IPS-18a (cell line): Measurements from ENCODE around the gene OR10H3.

ENCODE experiments used
- H3K27ac ChIP-seq: one replicate; pipeline ENCODE4 v1.5.1; 2013; ENCODE audit warnings: low read length
- H3K27me3 ChIP-seq: one replicate; pipeline ENCODE4 v1.6.1; 2013; ENCODE audit warnings: mild to moderate bottlenecking, low read length; ENCODE audit not compliant: control insufficient read depth, insufficient read depth
- H3K36me3 ChIP-seq: one replicate; pipeline ENCODE4 v1.6.1; 2013; ENCODE audit warnings: low read depth, low read length; ENCODE audit not compliant: control insufficient read depth
- H3K4me1 ChIP-seq: one replicate; pipeline ENCODE4 v1.6.1; 2013; ENCODE audit warnings: low read depth, low read length; ENCODE audit not compliant: control insufficient read depth
- H3K4me3 ChIP-seq: one replicate; pipeline ENCODE4 v1.5.1; 2013; ENCODE audit warnings: low read length
- H3K9ac ChIP-seq: one replicate; pipeline ENCODE4 v1.6.1; 2013; ENCODE audit warnings: mild to moderate bottlenecking, low read length, moderate library complexity
- H3K9me3 ChIP-seq: one replicate; pipeline ENCODE4 v1.6.1; 2013; ENCODE audit warnings: low read depth, low read length; ENCODE audit not compliant: control insufficient read depth

OR10H3 gene, protein sequence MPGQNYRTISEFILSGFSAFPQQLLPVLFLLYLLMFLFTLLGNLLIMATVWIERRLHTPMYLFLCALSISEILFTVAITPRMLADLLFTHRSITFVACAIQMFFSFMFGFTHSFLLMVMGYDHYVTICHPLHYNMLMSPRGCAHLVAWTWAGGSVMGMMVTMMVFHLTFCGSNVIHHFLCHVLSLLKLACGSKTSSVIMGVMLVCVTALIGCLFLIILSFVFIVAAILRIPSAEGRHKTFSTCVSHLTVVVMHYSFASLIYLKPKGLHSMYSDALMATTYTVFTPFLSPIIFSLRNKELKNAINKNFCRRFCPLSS

DNA sequence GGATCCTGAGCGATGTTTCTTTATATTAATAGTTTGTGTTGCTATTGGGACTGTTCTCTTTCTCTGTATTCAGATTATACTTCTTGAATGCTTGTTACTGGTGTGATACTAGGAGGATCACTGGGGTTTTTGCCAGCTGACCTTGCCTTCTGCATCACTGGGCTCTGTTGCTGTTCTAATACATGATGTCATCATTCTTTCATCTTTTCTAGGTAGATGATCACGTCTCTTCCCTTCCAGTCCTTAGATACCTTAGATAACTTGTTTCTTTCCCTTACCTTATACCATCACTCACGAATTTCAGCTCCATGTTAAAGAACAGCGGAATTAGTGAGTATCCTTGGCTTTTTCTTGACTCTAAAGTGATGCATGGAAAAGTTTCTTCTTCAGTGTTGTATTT is at the start of gene OR10H3:
Gene OR10H3, plus strand, starts transcription at position 264 of the 400 bp plus-strand sequence. CDS start 3,408 bp downstream, outside the sequence.
- Histone ChIP-seq H3K27ac (no peak within 1 kb of the TSS), H3K4me1 (no peaks in the 10 kb centered on the region), H3K4me3 (no peak within 1 kb of the TSS), H3K27me3 (no peaks in the 10 kb centered on the region), H3K9me3 (peaks cover 61% of the 10 kb centered on the region), H3K36me3 (no peaks in the 10 kb centered on the region), H3K9ac (no peak within 1 kb of the TSS)

DNA sequence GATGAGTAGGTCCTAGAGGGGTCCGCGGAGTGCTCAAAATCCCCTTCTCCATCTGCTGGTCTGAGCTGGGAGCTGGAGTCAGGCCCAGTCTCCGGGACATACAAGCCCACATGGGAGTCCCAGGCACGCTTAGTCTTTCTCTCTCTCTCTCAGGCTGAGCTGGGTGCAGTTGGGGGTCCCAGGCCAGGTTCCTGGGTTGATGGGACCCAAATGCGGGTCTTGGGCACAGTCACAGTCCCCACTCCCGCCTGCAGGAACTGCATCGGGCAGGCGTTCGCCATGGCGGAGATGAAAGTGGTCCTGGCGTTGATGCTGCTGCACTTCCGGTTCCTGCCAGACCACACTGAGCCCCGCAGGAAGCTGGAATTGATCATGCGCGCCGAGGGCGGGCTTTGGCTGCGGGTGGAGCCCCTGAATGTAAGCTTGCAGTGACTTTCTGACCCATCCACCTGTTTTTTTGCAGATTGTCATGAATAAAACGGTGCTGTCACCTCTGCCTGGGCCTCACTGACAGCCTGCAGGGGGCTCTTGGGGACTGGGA is 41.1 kb upstream of the OR10H3 start:
- H3K4me3 ChIP-seq = no peak overlapping the region
- H3K9me3 ChIP-seq = peaks cover 42% of the 10 kb centered on the region
- H3K27me3 ChIP-seq = no peaks in the 10 kb centered on the region
- no peaks in the 10 kb centered on the region for H3K4me1 ChIP-seq
- no peak overlapping the region for H3K27ac ChIP-seq
- no peaks in the 10 kb centered on the region for H3K36me3 ChIP-seq
- H3K9ac ChIP-seq = no peak overlapping the region

DNA sequence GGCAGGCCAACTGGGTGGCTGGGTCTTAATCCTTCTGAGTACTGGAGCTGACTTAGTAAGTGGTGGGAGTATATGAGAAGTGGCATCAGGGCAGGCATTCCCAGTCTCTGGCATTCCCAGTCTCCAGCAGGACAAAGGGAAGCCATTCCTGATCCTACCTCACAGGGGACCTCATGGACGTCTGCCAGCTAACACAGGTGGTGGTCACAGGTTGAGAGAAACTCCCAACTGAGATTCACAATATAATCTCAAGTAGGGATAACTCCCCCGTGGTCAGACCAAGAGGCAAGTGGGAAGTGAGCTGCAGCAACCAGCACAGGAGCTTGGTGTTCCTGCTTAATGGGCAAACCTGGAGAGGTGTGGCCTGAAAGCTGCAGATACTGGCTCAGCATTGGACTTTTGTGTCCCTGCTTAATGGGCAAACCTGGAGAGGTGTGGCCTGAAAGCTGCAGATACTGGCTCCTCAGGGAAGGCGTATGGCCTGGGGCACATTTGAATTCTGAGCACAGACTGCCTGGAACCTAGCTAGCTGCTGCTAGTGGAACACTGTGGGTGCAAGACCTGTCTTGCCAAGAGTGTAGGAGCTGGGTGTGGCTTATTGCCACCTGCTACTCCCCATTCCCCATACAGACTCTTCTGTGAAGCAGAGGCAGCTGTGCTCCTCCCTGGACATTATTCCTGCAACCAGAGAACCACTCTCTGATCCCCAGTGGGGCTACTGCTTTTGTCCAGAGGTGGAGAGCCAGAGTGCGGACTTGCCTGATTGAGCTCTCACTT is 35.8 kb upstream of the OR10H3 start:
- Histone ChIP-seq H3K9me3 (peaks cover 51% of the 10 kb centered on the region), H3K9ac (no peak overlapping the region), H3K4me1 (no peaks in the 10 kb centered on the region), H3K27me3 (no peaks in the 10 kb centered on the region), H3K36me3 (no peaks in the 10 kb centered on the region), H3K4me3 (no peak overlapping the region), H3K27ac (no peak overlapping the region)

DNA sequence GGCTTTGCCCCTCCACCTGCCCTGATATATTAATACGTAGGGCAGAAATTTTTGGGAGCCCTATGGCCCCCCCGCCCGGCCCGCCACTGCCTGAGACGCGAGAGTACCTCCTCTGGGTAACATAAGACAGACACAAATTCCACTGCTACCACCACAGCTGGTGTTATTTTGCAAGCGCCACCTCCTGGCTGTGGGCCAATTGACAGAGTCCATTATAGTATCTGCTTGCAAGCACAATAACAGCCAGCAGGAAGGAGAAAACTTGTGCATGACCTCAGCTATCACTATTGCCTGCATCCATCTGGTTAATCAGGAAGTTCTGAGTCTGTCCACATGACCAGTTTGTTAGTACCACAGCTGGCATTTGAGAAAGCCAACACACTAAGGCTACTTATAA is 35.3 kb upstream of the OR10H3 start:
- Histone ChIP-seq H3K36me3 (no peaks in the 10 kb centered on the region), H3K4me3 (no peak overlapping the region), H3K27ac (no peak overlapping the region), H3K27me3 (no peaks in the 10 kb centered on the region), H3K9me3 (peaks cover 48% of the 10 kb centered on the region), H3K9ac (no peak overlapping the region), H3K4me1 (no peaks in the 10 kb centered on the region)

DNA sequence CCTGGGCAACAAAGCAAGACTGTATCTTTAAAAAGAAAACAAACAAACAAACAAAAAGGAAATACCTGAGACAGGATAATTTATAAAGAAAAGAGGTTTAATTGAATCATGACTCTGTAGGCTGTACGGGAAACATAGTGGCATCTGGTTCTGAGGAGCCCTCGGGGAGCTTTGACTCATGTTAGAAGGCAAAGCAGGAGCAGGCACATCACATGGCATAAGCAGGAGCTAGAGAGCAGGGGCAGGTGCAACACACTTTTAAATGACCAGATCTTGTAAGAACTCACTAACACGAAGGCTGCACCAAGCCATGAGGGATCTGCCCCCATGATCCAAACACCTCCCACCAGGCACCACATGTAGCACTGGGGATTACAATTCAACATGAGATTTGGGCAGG is 23.1 kb upstream of the OR10H3 start:
- Histone ChIP-seq H3K9me3 (peaks cover 67% of the 10 kb centered on the region), H3K36me3 (no peaks in the 10 kb centered on the region), H3K9ac (no peak overlapping the region), H3K4me3 (no peak overlapping the region), H3K27ac (no peak overlapping the region), H3K4me1 (no peaks in the 10 kb centered on the region), H3K27me3 (no peaks in the 10 kb centered on the region)

DNA sequence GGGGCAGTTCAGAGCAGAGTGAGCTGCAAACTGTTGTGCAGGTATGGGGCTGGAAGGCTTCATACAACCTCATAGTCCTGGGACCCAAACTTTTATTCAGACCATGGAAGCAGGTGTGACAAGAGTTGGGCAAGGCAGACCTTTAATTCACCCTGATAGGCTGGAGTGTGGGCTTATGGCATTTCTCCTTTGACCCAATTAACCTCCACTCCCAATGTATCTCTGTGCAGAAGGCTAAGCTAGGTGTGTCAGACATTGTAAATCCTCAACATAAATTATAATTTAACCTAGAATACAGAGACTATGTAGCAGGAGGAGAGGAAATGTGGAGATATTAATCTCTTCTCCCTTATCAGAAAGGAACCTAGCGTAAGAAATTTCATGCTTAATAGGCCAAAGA is 22.1 kb upstream of the OR10H3 start:
- no peak overlapping the region for H3K9ac ChIP-seq
- peaks cover 74% of the 10 kb centered on the region for H3K9me3 ChIP-seq
- no peaks in the 10 kb centered on the region for H3K36me3 ChIP-seq
- H3K27me3 ChIP-seq = no peaks in the 10 kb centered on the region
- H3K4me3 ChIP-seq = no peak overlapping the region
- H3K27ac ChIP-seq = no peak overlapping the region
- no peaks in the 10 kb centered on the region for H3K4me1 ChIP-seq

DNA sequence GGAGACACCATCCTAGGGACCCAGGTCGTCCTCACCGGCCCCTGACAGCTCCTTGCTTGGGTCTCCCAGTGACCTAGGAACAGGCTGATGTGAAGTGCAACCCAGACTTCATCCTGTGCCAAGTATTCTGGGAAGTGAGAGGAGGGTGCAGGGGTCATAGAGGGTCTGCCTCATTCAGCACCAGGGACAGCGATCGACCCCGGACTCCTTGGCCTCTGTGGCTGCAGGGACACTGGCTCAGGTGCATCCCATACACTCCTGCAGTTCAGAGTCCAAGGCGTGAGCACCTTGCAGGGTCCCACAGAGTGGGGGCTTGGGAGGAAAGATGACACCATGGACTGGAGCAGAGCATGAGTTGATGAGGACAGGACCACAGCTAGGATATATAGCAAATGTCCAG is 20.0 kb upstream of the OR10H3 start:
- H3K9me3 ChIP-seq = peaks cover 76% of the 10 kb centered on the region
- no peaks in the 10 kb centered on the region for H3K27me3 ChIP-seq
- H3K27ac ChIP-seq = no peak overlapping the region
- H3K4me1 ChIP-seq = no peaks in the 10 kb centered on the region
- H3K4me3 ChIP-seq = no peak overlapping the region
- H3K36me3 ChIP-seq = no peaks in the 10 kb centered on the region
- no peak overlapping the region for H3K9ac ChIP-seq

DNA sequence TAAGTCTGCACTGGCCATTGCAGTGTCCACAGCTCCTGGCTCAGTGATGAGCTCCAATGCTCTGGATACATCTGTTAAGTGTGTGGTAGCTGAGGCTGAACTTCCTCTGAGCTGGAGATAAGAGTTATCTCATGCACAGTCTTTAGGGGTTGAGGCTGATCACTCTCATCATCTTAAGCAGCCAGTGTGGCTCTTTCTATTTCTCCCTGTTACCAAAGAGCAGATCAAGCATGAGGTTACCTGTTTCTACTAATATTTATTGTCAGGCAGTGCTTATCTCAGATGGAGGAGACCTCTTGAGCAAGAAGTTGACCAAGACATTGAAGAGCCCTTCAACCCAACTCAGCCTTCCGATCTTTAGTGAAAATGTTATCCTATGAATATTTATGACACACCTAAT is 16.5 kb upstream of the OR10H3 start:
- Histone ChIP-seq H3K9me3 (peaks cover 67% of the 10 kb centered on the region), H3K9ac (no peak overlapping the region), H3K27me3 (no peaks in the 10 kb centered on the region)

DNA sequence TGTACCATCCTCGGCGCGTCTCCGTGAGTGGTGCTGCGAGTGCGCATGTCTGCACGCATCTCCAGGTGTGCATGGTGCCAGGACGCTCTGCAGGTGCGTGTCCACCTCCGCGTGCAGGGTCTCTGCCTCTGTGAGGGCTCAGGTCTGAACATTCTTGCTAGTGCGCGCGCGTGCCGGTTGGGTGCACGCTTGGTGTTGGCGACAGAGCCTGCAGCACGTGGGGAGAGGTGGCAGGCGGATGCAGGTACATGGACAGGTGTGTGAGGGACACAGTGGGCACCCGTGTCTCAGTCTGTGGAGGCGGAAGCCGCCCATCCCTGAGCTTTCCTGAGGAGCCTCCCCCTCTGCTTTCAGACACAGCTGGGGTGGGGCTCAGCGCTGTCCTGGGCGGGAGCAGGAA is 14.8 kb upstream of the OR10H3 start:
- Histone ChIP-seq H3K9me3 (peaks cover 56% of the 10 kb centered on the region), H3K4me1 (no peaks in the 10 kb centered on the region), H3K27me3 (no peaks in the 10 kb centered on the region)

More for the DNA sequence above, 16.5 kb upstream of the OR10H3 start:
- no peak overlapping the region for H3K27ac ChIP-seq
- no peaks in the 10 kb centered on the region for H3K36me3 ChIP-seq
- no peaks in the 10 kb centered on the region for H3K4me1 ChIP-seq
- H3K4me3 ChIP-seq = no peak overlapping the region

DNA sequence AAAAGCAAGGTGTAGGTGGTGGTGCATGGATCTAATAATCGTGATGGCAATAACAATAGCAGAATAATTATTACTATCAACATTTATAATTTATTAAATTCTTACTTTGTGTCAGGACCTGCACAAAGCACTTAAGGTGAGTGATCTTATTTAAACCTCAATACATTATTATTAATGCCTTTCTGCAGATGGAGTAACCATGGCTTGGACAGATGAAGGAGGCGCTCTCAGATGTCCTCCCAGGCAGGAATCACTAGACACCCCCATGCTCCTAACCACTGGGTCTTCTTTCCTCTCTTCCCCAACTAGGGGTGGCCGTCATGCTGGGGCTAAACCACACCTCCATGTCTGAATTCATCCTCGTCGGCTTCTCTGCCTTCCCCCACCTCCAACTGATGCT is 10.1 kb upstream of the OR10H3 start, which contains the start of gene OR10H2:
Gene OR10H2, plus strand, starts transcription at position 301 of the 400 bp plus-strand sequence. Its CDS starts 20 bp downstream, at position 321.
- Histone ChIP-seq H3K36me3 (no peaks in the 10 kb centered on the region), H3K9ac (no peak within 1 kb of the TSS), H3K4me3 (no peak within 1 kb of the TSS), H3K27me3 (no peaks in the 10 kb centered on the region), H3K27ac (no peak within 1 kb of the TSS), H3K9me3 (peaks cover 47% of the 10 kb centered on the region), H3K4me1 (no peaks in the 10 kb centered on the region)

More for the DNA sequence above, 14.8 kb upstream of the OR10H3 start:
- H3K9ac ChIP-seq = no peak overlapping the region
- H3K4me3 ChIP-seq = no peak overlapping the region
- no peaks in the 10 kb centered on the region for H3K36me3 ChIP-seq
- H3K27ac ChIP-seq = no peak overlapping the region

DNA sequence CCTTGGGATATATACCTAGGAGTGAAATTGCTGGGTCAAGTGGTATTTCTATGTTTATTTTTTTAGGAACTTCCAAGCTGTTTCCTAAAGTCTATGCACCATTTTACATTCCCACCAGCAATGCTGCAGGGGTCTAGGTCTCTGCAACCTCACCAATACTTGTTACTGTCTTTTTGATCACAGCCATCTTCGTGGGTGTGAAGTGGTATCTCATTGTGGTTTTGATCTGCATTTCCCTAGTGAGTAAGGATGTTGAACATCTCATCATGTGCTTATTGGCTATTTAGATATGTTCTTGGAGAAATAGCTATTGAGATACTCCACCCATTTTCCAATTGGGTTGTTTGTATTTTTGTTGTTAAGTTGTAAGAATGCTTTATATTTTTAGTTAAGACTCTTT is 7.2 kb upstream of the OR10H3 start:
- H3K27me3 ChIP-seq = no peaks in the 10 kb centered on the region

More for the DNA sequence above, 7.2 kb upstream of the OR10H3 start:
- Histone ChIP-seq H3K9me3 (peaks cover 67% of the 10 kb centered on the region), H3K36me3 (no peaks in the 10 kb centered on the region), H3K4me3 (no peak overlapping the region), H3K4me1 (no peaks in the 10 kb centered on the region), H3K9ac (no peak overlapping the region), H3K27ac (no peak overlapping the region)
